Astrocyte (in vitro differentiated cells and primary cell): ENCODE data around the gene HES3. TPM values are rescaled to one million over a fixed set of nuclear protein-coding genes. Genes with fewer than 3 reads are reported as not detected.

Source experiments
- DNase-seq: peaks from one replicate; pipeline ENCODE4 v3.0.0-alpha.2; 2010; ENCODE audit warnings: low read depth
- FAIRE-seq: peaks from 2 replicates; lab custom pipeline; 2011; peaks lifted over from hg19 to GRCh38; lab: Jason Lieb, UNC
- H2AFZ ChIP-seq: 2 replicates; pipeline ENCODE4 v1.6.0; 2012; ENCODE audit warnings: low read depth, low read length, inconsistent platforms
- H3K27ac ChIP-seq: 2 replicates; pipeline ENCODE4 v1.5.1; 2011; ENCODE audit warnings: low read depth, low read length, inconsistent platforms
- H3K27me3 ChIP-seq: 2 replicates; pipeline ENCODE4 v1.6.0; 2011; ENCODE audit warnings: low read length, inconsistent platforms; ENCODE audit not compliant: insufficient read depth
- H3K36me3 ChIP-seq: 2 replicates; pipeline ENCODE4 v1.5.1; 2011; ENCODE audit warnings: low read length, inconsistent platforms; ENCODE audit not compliant: insufficient read depth
- H3K4me1 ChIP-seq: 2 replicates; pipeline ENCODE4 v1.5.1; 2011; ENCODE audit warnings: low read length, inconsistent platforms; ENCODE audit not compliant: insufficient read depth
- H3K4me2 ChIP-seq: 2 replicates; pipeline ENCODE4 v1.6.0; 2012; ENCODE audit warnings: low read length, inconsistent platforms
- H3K4me3 ChIP-seq: 2 replicates; pipeline ENCODE4 v1.5.1; 2011; ENCODE audit warnings: low read depth, mild to moderate bottlenecking, low read length, inconsistent platforms; ENCODE audit not compliant: insufficient read depth
- H3K79me2 ChIP-seq: 2 replicates; pipeline ENCODE4 v1.6.0; 2012; ENCODE audit warnings: mild to moderate bottlenecking, low read length, inconsistent platforms; ENCODE audit not compliant: insufficient read depth
- H3K9ac ChIP-seq: 2 replicates; pipeline ENCODE4 v1.6.0; 2012; ENCODE audit warnings: mild to moderate bottlenecking, low read length, inconsistent platforms
- H3K9me3 ChIP-seq: 2 replicates; pipeline ENCODE4 v1.5.1; 2012; ENCODE audit warnings: low read depth, mild to moderate bottlenecking, low read length, inconsistent platforms; ENCODE audit not compliant: insufficient read depth
- H4K20me1 ChIP-seq: 2 replicates; pipeline ENCODE4 v1.6.0; 2012; ENCODE audit warnings: low read length, inconsistent platforms; ENCODE audit not compliant: insufficient read depth
- H3K27ac Mint-ChIP-seq: one replicate; pipeline ENCODE4 v1.8.0; 2021; ENCODE audit warnings: mild to moderate bottlenecking, mixed read lengths; ENCODE audit not compliant: unreplicated experiment
- H3K27me3 Mint-ChIP-seq: one replicate; pipeline ENCODE4 v1.8.0; 2021; ENCODE audit warnings: low read depth, mixed read lengths; ENCODE audit not compliant: unreplicated experiment
- H3K36me3 Mint-ChIP-seq: one replicate; pipeline ENCODE4 v1.8.0; 2021; ENCODE audit warnings: low read depth, mixed read lengths; ENCODE audit not compliant: unreplicated experiment
- H3K4me1 Mint-ChIP-seq: one replicate; pipeline ENCODE4 v1.8.0; 2021; ENCODE audit warnings: low read depth, mixed read lengths; ENCODE audit not compliant: unreplicated experiment
- H3K4me3 Mint-ChIP-seq: one replicate; pipeline ENCODE4 v1.8.0; 2021; ENCODE audit warnings: mild to moderate bottlenecking, moderate library complexity, mixed read lengths; ENCODE audit not compliant: unreplicated experiment
- H3K9me3 Mint-ChIP-seq: one replicate; pipeline ENCODE4 v1.8.0; 2021; ENCODE audit warnings: mild to moderate bottlenecking, mixed read lengths; ENCODE audit not compliant: unreplicated experiment
- CTCF ChIP-seq: IDR thresholded peaks from 2 replicates; pipeline ENCODE4 v1.5.1; 2011; ENCODE audit warnings: low read depth, mild to moderate bottlenecking, inconsistent platforms, low read length, moderate library complexity; ENCODE audit not compliant: insufficient read depth
- EZH2 ChIP-seq: IDR thresholded peaks from 2 replicates; pipeline ENCODE4 v1.6.1; 2012; ENCODE audit warnings: mild to moderate bottlenecking, low read length, inconsistent platforms; ENCODE audit not compliant: insufficient read depth
- total RNA-seq: library from RNA; stranded (reverse); gene quantifications from 2 replicates; pipeline ENCODE4 v1.2.1, GENCODE V29; 2021

Gene HES3
- total RNA-seq, 1 donor from 2014 or later = not detected

GRCh38 chr1:6233376-6233775, 10.6 kb upstream of the HES3 start:
- no peaks in the 10 kb centered on the region for H3K9me3 ChIP-seq
- H3K4me1 ChIP-seq = peaks cover 12% of the 10 kb centered on the region
- no peaks in the 10 kb centered on the region for H3K27me3 Mint-ChIP-seq
- H3K4me3 ChIP-seq = no peak overlapping the region
- TF ChIP-seq EZH2 (no peak), CTCF (no peak)
- FAIRE-seq (no peak), DNase-seq (no peak)
- peaks cover 10% of the 10 kb centered on the region for H3K36me3 ChIP-seq
- H3K27ac Mint-ChIP-seq = no peak overlapping the region
- H4K20me1 ChIP-seq = peaks cover 25% of the 10 kb centered on the region
- H3K9me3 Mint-ChIP-seq = no peaks in the 10 kb centered on the region
- no peak overlapping the region for H3K9ac ChIP-seq
- H3K36me3 Mint-ChIP-seq = peaks cover 9% of the 10 kb centered on the region
- peaks cover 23% of the 10 kb centered on the region for H3K79me2 ChIP-seq
- no peak overlapping the region for H3K27ac ChIP-seq
- H3K4me2 ChIP-seq = no peak overlapping the region
- H2AFZ ChIP-seq = no peak overlapping the region
- no peaks in the 10 kb centered on the region for H3K27me3 ChIP-seq
- H3K4me1 Mint-ChIP-seq = peaks cover 13% of the 10 kb centered on the region
- peak overlapping the region; percentile 34 for H3K4me3 Mint-ChIP-seq

- Histone ChIP-seq H2AFZ (peak overlapping the region; percentile 3), H4K20me1 (peaks cover 23% of the 10 kb centered on the region), H3K4me3 (peak overlapping the region; percentile 83), H3K9me3 (no peaks in the 10 kb centered on the region), H3K27me3 (no peaks in the 10 kb centered on the region), H3K9ac (peak overlapping the region; percentile 84), H3K4me1 (peaks cover 12% of the 10 kb centered on the region), H3K27ac (peak overlapping the region; percentile 17), H3K36me3 (peaks cover 10% of the 10 kb centered on the region), H3K4me2 (peak overlapping the region; percentile 87), H3K79me2 (peaks cover 23% of the 10 kb centered on the region)
- FAIRE-seq (no peak), DNase-seq (peak; percentile 27)
- Mint-ChIP-seq H3K27me3 (peaks cover 8% of the 10 kb centered on the region), H3K9me3 (no peaks in the 10 kb centered on the region), H3K4me1 (peaks cover 13% of the 10 kb centered on the region), H3K36me3 (peaks cover 9% of the 10 kb centered on the region), H3K27ac (peak overlapping the region; percentile 67), H3K4me3 (peak overlapping the region; percentile 91)
- no peak for TF ChIP-seq EZH2
These were observed 9.3 kb upstream of the HES3 start for GRCh38 chr1:6234502-6235295.

GRCh38 chr1:6235296-6235677, 8.7 kb upstream of the HES3 start:
- H3K4me3 ChIP-seq = peak overlapping the region; percentile 83
- peaks cover 9% of the 10 kb centered on the region for H3K36me3 Mint-ChIP-seq
- H2AFZ ChIP-seq = peak overlapping the region; percentile 20
- peak overlapping the region; percentile 67 for H3K27ac ChIP-seq
- H3K9me3 Mint-ChIP-seq = no peaks in the 10 kb centered on the region
- peak overlapping the region; percentile 87 for H3K4me2 ChIP-seq
- FAIRE-seq (no peak), DNase-seq (no peak)
- H3K27me3 Mint-ChIP-seq = peaks cover 11% of the 10 kb centered on the region
- H4K20me1 ChIP-seq = peaks cover 21% of the 10 kb centered on the region
- peaks cover 23% of the 10 kb centered on the region for H3K79me2 ChIP-seq
- H3K4me3 Mint-ChIP-seq = peak overlapping the region; percentile 91
- H3K9me3 ChIP-seq = no peaks in the 10 kb centered on the region
- H3K9ac ChIP-seq = peak overlapping the region; percentile 84
- peaks cover 4% of the 10 kb centered on the region for H3K27me3 ChIP-seq
- no peak overlapping the region for H3K27ac Mint-ChIP-seq
- H3K4me1 Mint-ChIP-seq = peaks cover 13% of the 10 kb centered on the region
- TF ChIP-seq CTCF (no peak), EZH2 (no peak)
- peaks cover 12% of the 10 kb centered on the region for H3K4me1 ChIP-seq
- H3K36me3 ChIP-seq = peaks cover 10% of the 10 kb centered on the region
